HepG2 (cell line): ENCODE measurements around the gene KCNQ2.
A peak's percentile ranks its signal among the peaks of the same experiment; 100 is the strongest.

Source experiments
- FOSL1 ChIP-seq: sonication (generic); formaldehyde crosslinking; IDR thresholded peaks from 2 replicates; pipeline ENCODE4 v1.9.0; 2021; ENCODE audit warnings: missing genetic modification reagents, borderline replicate concordance
- GABPA ChIP-seq, 2 experiments: IDR thresholded peaks; 2 replicates each; pipeline ENCODE4 v1.6.1; 2011 to 2016; ENCODE audit warnings: low read depth in 2 of 2, low read length in 1 of 2, missing biosample characterization in 1 of 2, missing genetic modification characterization in 1 of 2
- GABPB1 ChIP-seq: IDR thresholded peaks from 2 replicates; pipeline ENCODE4 v1.6.1; 2016; ENCODE audit warnings: mild to moderate bottlenecking, missing genetic modification reagents, moderate library complexity, missing compliant biosample characterization
- PAF1 ChIP-seq: IDR thresholded peaks from 2 replicates; pipeline ENCODE4 v1.6.1; 2016; ENCODE audit warnings: missing genetic modification reagents, missing compliant biosample characterization
- POLR2A ChIP-seq, 2 experiments: IDR thresholded peaks; 2 replicates each; pipeline ENCODE4 v1.6.1; 2011; ENCODE audit warnings: low read depth in 2 of 2, low read length in 2 of 2, mild to moderate bottlenecking in 1 of 2, moderate library complexity in 1 of 2; ENCODE audit not compliant: insufficient read depth in 1 of 2
- POLR2AphosphoS5 ChIP-seq: IDR thresholded peaks from 2 replicates; pipeline ENCODE4 v1.6.1; 2012; ENCODE audit warnings: low read depth, low read length
- RAD21 ChIP-seq: fragments of 450-650 bp; formaldehyde crosslinking; IDR thresholded peaks from 2 replicates; pipeline ENCODE4 v1.5.0; 2020; ENCODE audit warnings: mild to moderate bottlenecking
- ZFYVE20 ChIP-seq: sonication (generic); formaldehyde crosslinking; IDR thresholded peaks from 2 replicates; pipeline ENCODE4 v1.8.0; 2023; ENCODE audit warnings: low read depth, mild to moderate bottlenecking, moderate library complexity, missing genetic modification reagents, borderline replicate concordance
- TF ChIP-seq, protein P1 (sequence below): sonication (generic); formaldehyde crosslinking; IDR thresholded peaks from 2 replicates; pipeline ENCODE4 v1.5.0; 2020; ENCODE audit warnings: mild to moderate bottlenecking, missing genetic modification reagents, moderate library complexity

- TF ChIP-seq POLR2A (IDR thresholded peaks at IDR 0.05; ENCODE audit: insufficient read depth in 1 of 2, low read depth in 2 of 2, low read length in 2 of 2) (no peak), GABPA (IDR thresholded peaks at IDR 0.05; ENCODE audit: low read depth, low read length) (no peak), GABPA (CRISPR knock-in tag; IDR thresholded peaks at IDR 0.05; ENCODE audit: low read depth) (no peak), POLR2AphosphoS5 (no peak), PAF1 (CRISPR knock-in tag) (no peak), FOSL1 (no peak), RAD21 (CRISPR knock-in tag) (no peak), GABPB1 (CRISPR knock-in tag) (no peak), ZFYVE20 (CRISPR knock-in tag) (no peak; the same call in 1 of the 2 replicates)
- TF ChIP-seq, protein P1, sequence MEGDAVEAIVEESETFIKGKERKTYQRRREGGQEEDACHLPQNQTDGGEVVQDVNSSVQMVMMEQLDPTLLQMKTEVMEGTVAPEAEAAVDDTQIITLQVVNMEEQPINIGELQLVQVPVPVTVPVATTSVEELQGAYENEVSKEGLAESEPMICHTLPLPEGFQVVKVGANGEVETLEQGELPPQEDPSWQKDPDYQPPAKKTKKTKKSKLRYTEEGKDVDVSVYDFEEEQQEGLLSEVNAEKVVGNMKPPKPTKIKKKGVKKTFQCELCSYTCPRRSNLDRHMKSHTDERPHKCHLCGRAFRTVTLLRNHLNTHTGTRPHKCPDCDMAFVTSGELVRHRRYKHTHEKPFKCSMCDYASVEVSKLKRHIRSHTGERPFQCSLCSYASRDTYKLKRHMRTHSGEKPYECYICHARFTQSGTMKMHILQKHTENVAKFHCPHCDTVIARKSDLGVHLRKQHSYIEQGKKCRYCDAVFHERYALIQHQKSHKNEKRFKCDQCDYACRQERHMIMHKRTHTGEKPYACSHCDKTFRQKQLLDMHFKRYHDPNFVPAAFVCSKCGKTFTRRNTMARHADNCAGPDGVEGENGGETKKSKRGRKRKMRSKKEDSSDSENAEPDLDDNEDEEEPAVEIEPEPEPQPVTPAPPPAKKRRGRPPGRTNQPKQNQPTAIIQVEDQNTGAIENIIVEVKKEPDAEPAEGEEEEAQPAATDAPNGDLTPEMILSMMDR (CRISPR knock-in tag): peak; percentile 15; the same call in 1 of the 2 replicates
Observed at GRCh38 chr20:63377256-63377941, 95.1 kb downstream of the KCNQ2 start.
